ENCODE data around the gene POU3F3. TPM values are rescaled to one million over a fixed set of nuclear protein-coding genes. Genes with fewer than 3 reads are reported as not detected.

The POU3F3 gene
- total RNA-seq, 2 experiments from 2014 or later = not detected

GRCh38 chr2:104851291-104852089 lies 2.4 kb upstream of the POU3F3 start:
- Histone ChIP-seq H3K36me3 (ENCODE audit: insufficient read depth, low read length) (no peaks in the 10 kb centered on the region), H3K4me3 (ENCODE audit: low read length) (peak overlapping the region; percentile 14), H3K27ac (ENCODE audit: low read depth in 1 of 2, low read length in 2 of 2) (no peak overlapping the region), H3K9me3 (ENCODE audit: control insufficient read depth in 1 of 2, insufficient read depth in 1 of 2, low read length in 2 of 2) (peaks cover 0 to 26% of the 10 kb centered on the region in 2 experiments), H3K27me3 (ENCODE audit: control insufficient read depth in 1 of 2, insufficient read depth in 2 of 2, low read length in 2 of 2) (peaks cover 43 to 84% of the 10 kb centered on the region in 2 experiments), H3K4me1 (ENCODE audit: insufficient read depth, low read length) (peaks cover 35% of the 10 kb centered on the region)
- Mint-ChIP-seq H3K4me1 (ENCODE audit: low read depth) (peaks cover 51% of the 10 kb centered on the region), H3K27me3 (peaks cover 87% of the 10 kb centered on the region), H3K27ac (peak overlapping the region; percentile 10), H3K4me3 (peak overlapping the region; percentile 93), H3K36me3 (ENCODE audit: low read depth) (peaks cover 3% of the 10 kb centered on the region), H3K9me3 (no peaks in the 10 kb centered on the region)
- POLR2A ChIA-PET = no interaction called here
- TF ChIP-seq CTCF (IDR thresholded peaks at IDR 0.05) = no peak
- intact Hi-C loops (cut with DNase I, micrococcal nuclease) = no loop called here
- CTCF ChIA-PET = interaction anchor here (1.1 kb wide), 1 partner anchor 14 kb away, joined by 5 read pairs; no protein-coding TSS in a partner anchor
- DNase-seq = no peak
- ATAC-seq (ENCODE audit: poor library complexity) = no peak

- Mint-ChIP-seq H3K4me3 (peak overlapping the region; percentile 93), H3K9me3 (no peaks in the 10 kb centered on the region), H3K36me3 (ENCODE audit: low read depth) (peaks cover 3% of the 10 kb centered on the region), H3K4me1 (ENCODE audit: low read depth) (peaks cover 54% of the 10 kb centered on the region), H3K27ac (peak overlapping the region; percentile 10), H3K27me3 (peaks cover 85% of the 10 kb centered on the region)
- no peak for ATAC-seq (ENCODE audit: poor library complexity)
- Histone ChIP-seq H3K4me1 (ENCODE audit: insufficient read depth, low read length) (peaks cover 41% of the 10 kb centered on the region), H3K27me3 (ENCODE audit: control insufficient read depth in 1 of 2, insufficient read depth in 2 of 2, low read length in 2 of 2) (peaks cover 43 to 82% of the 10 kb centered on the region in 2 experiments), H3K9me3 (ENCODE audit: control insufficient read depth in 1 of 2, insufficient read depth in 1 of 2, low read length in 2 of 2) (peaks cover 0 to 29% of the 10 kb centered on the region in 2 experiments), H3K36me3 (ENCODE audit: insufficient read depth, low read length) (no peaks in the 10 kb centered on the region), H3K27ac (ENCODE audit: low read depth in 1 of 2, low read length in 2 of 2) (no peak overlapping the region), H3K4me3 (ENCODE audit: low read length) (peak overlapping the region; percentile 14)
- CTCF ChIA-PET = interaction anchor here (1.1 kb wide), 1 partner anchor 13 kb away, joined by 5 read pairs; no protein-coding TSS in a partner anchor
- no peak for TF ChIP-seq CTCF (IDR thresholded peaks at IDR 0.05)
- POLR2A ChIA-PET = no interaction called here
- intact Hi-C loops (cut with DNase I, micrococcal nuclease) = no loop called here
- DNase-seq = peak in 1 of 14 experiments; percentile 35
Observed at GRCh38 chr2:104852090-104852666, 1.7 kb upstream of the POU3F3 start.

- ChIA-PET POLR2A (no interaction called here), CTCF (no interaction called here)
- intact Hi-C loops (cut with DNase I, micrococcal nuclease) = no loop called here
- H3K36me3 ChIP-seq (ENCODE audit: insufficient read depth, low read length) = no peaks in the 10 kb centered on the region
- TF ChIP-seq CTCF (IDR thresholded peaks at IDR 0.05) = no peak
- H3K27ac Mint-ChIP-seq = peak overlapping the region; percentile 33
- peaks cover 3% of the 10 kb centered on the region for H3K36me3 Mint-ChIP-seq (ENCODE audit: low read depth)
- peak overlapping the region; percentile 90 for H3K4me3 Mint-ChIP-seq
- H3K9me3 Mint-ChIP-seq = peaks cover 2% of the 10 kb centered on the region
- H3K27me3 Mint-ChIP-seq = peaks cover 85% of the 10 kb centered on the region
- ATAC-seq (ENCODE audit: poor library complexity) (no peak), DNase-seq (no peak)
- H3K4me1 Mint-ChIP-seq (ENCODE audit: low read depth) = peaks cover 59% of the 10 kb centered on the region
- peaks cover 61 to 80% of the 10 kb centered on the region in 2 experiments for H3K27me3 ChIP-seq (ENCODE audit: control insufficient read depth in 1 of 2, insufficient read depth in 2 of 2, low read length in 2 of 2)
- peaks cover 46% of the 10 kb centered on the region for H3K4me1 ChIP-seq (ENCODE audit: insufficient read depth, low read length)
- no peak overlapping the region for H3K27ac ChIP-seq (ENCODE audit: low read depth in 1 of 2, low read length in 2 of 2)
- peak overlapping the region; percentile 45 for H3K4me3 ChIP-seq (ENCODE audit: low read length)
- H3K9me3 ChIP-seq (ENCODE audit: control insufficient read depth in 1 of 2, insufficient read depth in 1 of 2, low read length in 2 of 2) = peaks cover 4 to 29% of the 10 kb centered on the region in 2 experiments
Observed at GRCh38 chr2:104854498-104855220, 744 bp downstream of the POU3F3 start.
